ENCODE measurements around the gene WRAP53.

- TF ChIP-seq, protein P1, sequence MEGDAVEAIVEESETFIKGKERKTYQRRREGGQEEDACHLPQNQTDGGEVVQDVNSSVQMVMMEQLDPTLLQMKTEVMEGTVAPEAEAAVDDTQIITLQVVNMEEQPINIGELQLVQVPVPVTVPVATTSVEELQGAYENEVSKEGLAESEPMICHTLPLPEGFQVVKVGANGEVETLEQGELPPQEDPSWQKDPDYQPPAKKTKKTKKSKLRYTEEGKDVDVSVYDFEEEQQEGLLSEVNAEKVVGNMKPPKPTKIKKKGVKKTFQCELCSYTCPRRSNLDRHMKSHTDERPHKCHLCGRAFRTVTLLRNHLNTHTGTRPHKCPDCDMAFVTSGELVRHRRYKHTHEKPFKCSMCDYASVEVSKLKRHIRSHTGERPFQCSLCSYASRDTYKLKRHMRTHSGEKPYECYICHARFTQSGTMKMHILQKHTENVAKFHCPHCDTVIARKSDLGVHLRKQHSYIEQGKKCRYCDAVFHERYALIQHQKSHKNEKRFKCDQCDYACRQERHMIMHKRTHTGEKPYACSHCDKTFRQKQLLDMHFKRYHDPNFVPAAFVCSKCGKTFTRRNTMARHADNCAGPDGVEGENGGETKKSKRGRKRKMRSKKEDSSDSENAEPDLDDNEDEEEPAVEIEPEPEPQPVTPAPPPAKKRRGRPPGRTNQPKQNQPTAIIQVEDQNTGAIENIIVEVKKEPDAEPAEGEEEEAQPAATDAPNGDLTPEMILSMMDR (IDR thresholded peaks at IDR 0.05) = no peak
- TF ChIP-seq POLR2A (IDR thresholded peaks at IDR 0.05) = no peak
These were observed 22.0 kb downstream of the WRAP53 start for GRCh38 chr17:7710301-7710700.
